Measurements from ENCODE around the gene ZEB2.

The ZEB2 gene

DNA sequence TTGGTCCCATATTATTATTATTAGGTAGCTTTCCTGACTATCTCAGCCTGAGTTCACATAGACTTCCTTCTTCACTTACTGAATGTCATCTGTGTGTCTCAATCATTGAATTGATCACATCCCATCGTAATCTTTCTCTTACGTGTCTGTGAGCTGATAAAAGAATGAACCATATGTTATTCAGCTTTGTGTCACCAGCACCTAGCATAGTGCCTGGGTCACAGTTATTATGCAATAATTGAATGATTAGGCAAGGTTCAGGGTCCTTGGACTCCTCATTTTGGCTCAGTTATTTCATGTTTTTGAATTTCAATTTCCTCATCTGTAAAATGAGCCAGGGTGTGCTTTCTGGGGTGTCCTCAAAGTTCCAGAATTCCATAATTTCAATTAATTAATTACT lies 107.2 kb downstream of the ZEB2 start:
- TF ChIP-seq CTCF (IDR thresholded peaks at IDR 0.05; ENCODE audit: low read length, missing control alignments): no peak

GRCh38 chr2:144411473-144411872 lies 108.4 kb downstream of the ZEB2 start:
- no peak for TF ChIP-seq CTCF (IDR thresholded peaks at IDR 0.05; ENCODE audit: low read length, missing control alignments)
- no peak for DNase-seq (ENCODE audit: low read depth)
- no peak overlapping the region for H3K4me3 ChIP-seq (replicated peaks; ENCODE audit: low read depth, low read length)

More for the DNA sequence above, 107.2 kb downstream of the ZEB2 start:
- H3K4me3 ChIP-seq (replicated peaks; ENCODE audit: low read depth, low read length): no peak overlapping the region
- peak; percentile 27 for DNase-seq (ENCODE audit: low read depth)

GRCh38 chr2:144409241-144409640 lies 110.7 kb downstream of the ZEB2 start:
- TF ChIP-seq CTCF (IDR thresholded peaks at IDR 0.05; ENCODE audit: low read length, missing control alignments): no peak
- H3K4me3 ChIP-seq (replicated peaks; ENCODE audit: low read depth, low read length): no peak overlapping the region
- no peak for DNase-seq (ENCODE audit: low read depth)

DNA sequence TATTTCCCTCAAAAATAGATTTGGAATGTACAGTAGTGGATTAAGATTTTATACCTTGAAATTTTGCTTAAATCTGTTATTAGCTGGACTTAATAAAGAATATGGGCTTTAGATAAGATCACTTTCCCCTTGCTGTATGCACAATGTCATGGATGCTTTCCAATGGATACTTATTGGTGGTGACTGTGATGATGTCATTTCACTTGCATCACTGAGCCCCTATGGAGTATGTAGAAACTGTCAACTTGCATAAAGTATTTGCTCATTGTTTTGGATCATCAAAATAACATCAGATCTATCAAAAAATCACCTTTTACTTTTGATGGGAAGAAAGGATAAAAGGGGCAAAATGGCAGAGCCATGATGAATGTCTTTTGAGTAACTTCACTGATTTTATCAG lies 112.7 kb downstream of the ZEB2 start:
- no peak for TF ChIP-seq CTCF (IDR thresholded peaks at IDR 0.05; ENCODE audit: low read length, missing control alignments)
- no peak overlapping the region for H3K4me3 ChIP-seq (replicated peaks; ENCODE audit: low read depth, low read length)
- DNase-seq (ENCODE audit: low read depth): no peak

DNA sequence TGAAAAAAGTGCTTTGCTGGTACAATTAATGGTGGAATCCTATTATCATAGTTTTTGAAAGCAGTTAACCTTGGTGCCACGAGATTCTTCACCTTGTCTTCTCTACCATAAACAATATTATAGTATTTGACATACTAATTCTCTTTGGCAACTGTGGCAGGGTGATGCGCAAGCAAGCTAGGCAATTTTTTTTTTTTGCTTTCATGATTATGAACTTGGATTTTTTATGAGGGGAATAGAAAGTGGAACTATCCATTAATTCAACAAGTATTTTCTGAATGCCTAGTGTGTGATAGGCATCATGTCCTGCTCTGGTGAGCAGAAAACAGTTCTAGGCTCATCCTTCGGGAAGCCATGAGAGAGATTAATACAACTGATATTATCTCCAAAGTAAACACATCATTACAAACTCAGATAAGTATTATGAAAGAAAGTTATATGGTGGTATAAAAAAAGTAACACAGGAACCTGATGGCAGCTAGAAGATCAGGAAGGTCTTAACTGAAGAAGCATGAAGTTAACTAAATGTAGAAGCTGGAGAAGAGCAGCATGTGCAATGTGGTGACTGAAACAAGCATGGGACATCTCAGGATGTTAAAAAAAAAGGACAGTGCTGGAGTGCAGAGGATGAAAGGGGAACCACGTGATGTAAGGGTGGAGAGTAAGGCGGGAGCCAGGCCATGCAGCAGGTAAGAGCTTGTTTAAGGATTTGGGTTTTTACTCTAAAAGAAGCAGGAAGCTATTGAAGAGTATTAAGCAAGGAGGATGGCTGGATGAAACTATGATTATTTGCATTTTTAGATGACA lies 113.7 kb downstream of the ZEB2 start:
- H3K4me3 ChIP-seq (replicated peaks; ENCODE audit: low read depth, low read length): no peak overlapping the region
- no peak for DNase-seq (ENCODE audit: low read depth)
- TF ChIP-seq CTCF (IDR thresholded peaks at IDR 0.05; ENCODE audit: low read length, missing control alignments): no peak

DNA sequence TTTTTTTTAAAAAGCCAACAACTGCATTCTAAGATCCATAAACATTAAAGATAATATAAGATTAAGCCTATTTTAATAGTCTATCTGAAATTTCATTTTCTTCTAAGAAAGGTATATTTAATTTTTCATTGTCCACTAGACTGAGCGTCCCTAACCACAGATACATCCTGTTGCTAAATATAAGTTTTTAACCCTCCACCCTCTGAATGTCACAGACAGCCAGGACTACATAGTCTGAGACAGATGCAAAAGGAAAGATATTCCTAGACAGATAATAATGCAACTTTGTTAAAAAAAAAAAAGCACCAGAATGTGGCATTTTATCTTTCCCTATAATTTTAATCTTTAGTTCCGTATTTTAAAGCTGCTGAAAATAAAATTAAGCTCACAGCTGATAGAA lies 114.6 kb downstream of the ZEB2 start:
- TF ChIP-seq CTCF (IDR thresholded peaks at IDR 0.05; ENCODE audit: low read length, missing control alignments): no peak
- no peak overlapping the region for H3K4me3 ChIP-seq (replicated peaks; ENCODE audit: low read depth, low read length)
- no peak for DNase-seq (ENCODE audit: low read depth)

All from fibroblast of pulmonary artery (primary cell).